Stomach (tissue), 4 donors: Measurements from ENCODE around the gene AQP2.

ENCODE experiments used
- EP300 ChIP-seq: sonication (generic); formaldehyde crosslinking; IDR thresholded peaks from one replicate; pipeline ENCODE4 v1.6.1; 2017; ENCODE audit warnings: antibody characterized with exemption
- POLR2A ChIP-seq, 4 donors: fragments of 450-650 bp; IDR thresholded peaks; one replicate each; pipeline ENCODE4 v1.6.1; 2016; ENCODE audit warnings: antibody characterized with exemption in 4 of 4, control low read depth in 2 of 4, mild to moderate bottlenecking in 1 of 4, moderate library complexity in 1 of 4
- POLR2AphosphoS5 ChIP-seq, 3 donors: sonication (generic); formaldehyde crosslinking; IDR thresholded peaks; one replicate each; pipeline ENCODE4 v1.6.1; 2016; ENCODE audit warnings: antibody characterized with exemption in 3 of 3
- TF ChIP-seq, protein P1 (sequence below), 7 experiments: fragments of 450-650 bp in 4 of 7; fragments of 200-600 bp in 3 of 7; sonication (generic) in 3 of 7; IDR thresholded peaks; one replicate each; pipeline ENCODE4 v1.5.1; 2016 to 2019; ENCODE audit warnings: antibody characterized with exemption in 7 of 7, control low read depth in 2 of 7, mild to moderate bottlenecking in 1 of 7

DNA sequence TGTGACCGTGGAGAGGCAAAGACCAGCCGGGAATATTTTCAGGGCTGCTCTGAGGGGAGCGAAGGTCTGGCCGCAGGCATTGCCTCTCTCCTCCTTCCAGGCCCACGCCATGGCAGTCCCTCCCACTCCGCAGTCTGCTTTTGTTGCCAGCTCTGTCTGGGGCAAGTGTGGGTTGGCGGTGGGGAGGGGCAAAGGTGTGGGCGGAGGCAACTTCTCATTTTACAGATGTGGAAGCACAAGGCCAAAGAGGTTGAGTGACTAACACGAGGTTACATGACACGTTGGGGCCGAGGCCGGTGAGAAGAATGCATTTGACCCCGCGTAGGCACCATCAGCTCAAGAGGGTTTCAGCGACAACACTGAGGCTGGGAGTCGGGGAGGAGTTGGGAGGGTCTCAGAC is 40.7 kb upstream of the AQP2 start:
- TF ChIP-seq, protein P1, sequence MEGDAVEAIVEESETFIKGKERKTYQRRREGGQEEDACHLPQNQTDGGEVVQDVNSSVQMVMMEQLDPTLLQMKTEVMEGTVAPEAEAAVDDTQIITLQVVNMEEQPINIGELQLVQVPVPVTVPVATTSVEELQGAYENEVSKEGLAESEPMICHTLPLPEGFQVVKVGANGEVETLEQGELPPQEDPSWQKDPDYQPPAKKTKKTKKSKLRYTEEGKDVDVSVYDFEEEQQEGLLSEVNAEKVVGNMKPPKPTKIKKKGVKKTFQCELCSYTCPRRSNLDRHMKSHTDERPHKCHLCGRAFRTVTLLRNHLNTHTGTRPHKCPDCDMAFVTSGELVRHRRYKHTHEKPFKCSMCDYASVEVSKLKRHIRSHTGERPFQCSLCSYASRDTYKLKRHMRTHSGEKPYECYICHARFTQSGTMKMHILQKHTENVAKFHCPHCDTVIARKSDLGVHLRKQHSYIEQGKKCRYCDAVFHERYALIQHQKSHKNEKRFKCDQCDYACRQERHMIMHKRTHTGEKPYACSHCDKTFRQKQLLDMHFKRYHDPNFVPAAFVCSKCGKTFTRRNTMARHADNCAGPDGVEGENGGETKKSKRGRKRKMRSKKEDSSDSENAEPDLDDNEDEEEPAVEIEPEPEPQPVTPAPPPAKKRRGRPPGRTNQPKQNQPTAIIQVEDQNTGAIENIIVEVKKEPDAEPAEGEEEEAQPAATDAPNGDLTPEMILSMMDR (IDR thresholded peaks at IDR 0.05): no peak
- TF ChIP-seq POLR2A (IDR thresholded peaks at IDR 0.05) (no peak), EP300 (no peak), POLR2AphosphoS5 (IDR thresholded peaks at IDR 0.05) (no peak)
